Left lobe of liver (tissue), 2 donors: Measurements from ENCODE around the gene GTF2IRD1. TPM values are rescaled to one million over a fixed set of nuclear protein-coding genes. Genes with fewer than 3 reads are reported as not detected.

Experiments used
- ATAC-seq: fragments of 200-7000 bp; cut with Tn5 transposase; one replicate; pipeline ENCODE4 v1.9.1; 2020; ENCODE audit warnings: mild to moderate bottlenecking, moderate library complexity
- DNase-seq: peaks from one replicate; pipeline ENCODE4 v3.0.0-alpha.2; 2020; ENCODE audit warnings: low spot score
- total RNA-seq: library from RNA; stranded (reverse); gene quantifications from one replicate; pipeline ENCODE4 v1.2.1, GENCODE V29; 2021
- donor health status: DM: no; HTN: no; CAD: no; lungs with moderate emphysema.
- donor health status: DM: no; HTN: yes; CAD: no.

The GTF2IRD1 gene
- total RNA-seq, 1 donor from 2014 or later = 10.3 TPM

DNA sequence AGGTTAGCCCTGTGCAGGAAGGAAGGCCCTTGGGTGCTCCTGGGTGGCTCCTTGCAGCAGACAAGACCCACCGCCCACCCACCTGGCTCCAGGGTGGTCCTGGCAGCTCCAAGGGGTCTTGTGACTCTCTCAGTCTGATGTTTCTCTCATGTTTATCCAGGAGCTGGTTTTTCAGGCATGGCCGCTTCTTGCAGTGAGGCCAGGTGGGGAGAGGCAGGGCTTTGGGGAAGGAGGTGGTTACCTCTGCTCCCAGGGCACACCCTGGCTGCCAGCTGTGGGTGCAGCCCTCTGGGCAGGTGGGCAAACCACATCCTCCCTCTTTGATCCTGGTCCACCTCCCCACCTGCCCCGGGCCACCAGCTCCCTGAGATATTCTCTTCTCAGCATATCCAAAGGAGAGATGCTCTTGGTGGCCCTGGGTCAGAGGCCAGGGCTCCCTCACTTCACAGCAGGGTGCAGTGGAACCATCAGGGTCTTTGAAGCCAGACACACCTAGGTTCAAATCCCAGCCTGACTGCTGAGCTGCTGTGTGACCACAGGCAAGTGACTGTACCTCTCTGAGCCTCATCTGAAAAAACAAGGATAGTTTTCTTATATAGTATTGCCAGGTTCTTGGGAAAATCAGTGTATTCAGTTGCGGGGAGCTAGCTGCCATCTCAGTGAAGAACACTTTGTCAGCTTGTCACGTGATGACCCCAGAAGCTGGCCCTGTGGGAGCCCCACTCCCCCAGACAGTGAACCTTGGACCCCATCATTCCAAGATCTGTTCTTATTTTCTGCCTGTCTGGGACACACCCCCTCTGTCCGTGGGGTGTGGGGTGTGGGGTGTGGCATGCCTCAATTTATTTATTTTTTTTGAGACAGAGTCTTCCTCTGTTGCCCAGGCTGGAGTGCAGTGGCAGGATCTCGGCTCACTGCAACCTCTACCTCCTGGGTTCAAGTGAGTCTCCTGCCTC lies 11.5 kb downstream of the GTF2IRD1 start:
- DNase-seq = no peak
- no peak for ATAC-seq

GRCh38 chr7:74466196-74466813 lies 12.6 kb downstream of the GTF2IRD1 start:
- ATAC-seq (no peak), DNase-seq (no peak)

DNA sequence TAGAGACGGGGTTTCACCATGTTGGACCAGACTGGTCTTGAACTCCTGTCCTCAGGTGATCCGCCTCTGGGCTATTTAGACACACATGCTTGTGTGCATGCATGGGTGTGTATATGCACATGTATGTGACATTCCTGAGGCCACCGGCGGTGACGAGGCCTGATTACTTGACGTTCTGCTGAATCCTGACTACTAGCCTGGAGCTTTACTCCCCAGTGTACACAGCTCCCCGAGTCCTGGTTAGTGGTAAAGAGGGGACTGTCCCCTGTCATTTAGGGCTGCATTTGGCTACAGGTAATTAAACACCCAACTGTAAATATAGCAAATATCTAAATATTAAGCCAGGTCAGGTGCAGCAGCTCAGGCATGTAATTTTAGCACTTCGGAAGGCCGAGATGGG lies 14.2 kb downstream of the GTF2IRD1 start:
- no peak for DNase-seq
- ATAC-seq = no peak

DNA sequence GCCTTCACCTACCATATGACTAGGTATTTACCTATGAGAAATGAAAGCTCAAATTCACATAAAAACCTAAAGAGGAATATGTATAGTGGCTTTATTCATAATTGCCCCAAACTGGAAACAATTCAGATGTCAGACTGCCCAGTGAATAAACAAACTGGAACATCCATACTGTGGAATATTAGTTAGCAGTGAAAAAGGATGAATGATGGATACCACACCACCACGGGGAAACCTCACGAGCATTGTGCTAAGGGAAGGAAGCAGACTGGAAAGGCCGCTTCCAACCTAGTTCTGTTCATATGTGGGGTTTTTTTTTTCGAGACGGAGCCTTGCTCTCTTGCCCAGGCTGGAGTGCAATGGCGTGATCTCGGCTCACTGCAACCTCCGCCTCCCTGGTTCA lies 16.8 kb downstream of the GTF2IRD1 start:
- ATAC-seq (no peak), DNase-seq (no peak)

DNA sequence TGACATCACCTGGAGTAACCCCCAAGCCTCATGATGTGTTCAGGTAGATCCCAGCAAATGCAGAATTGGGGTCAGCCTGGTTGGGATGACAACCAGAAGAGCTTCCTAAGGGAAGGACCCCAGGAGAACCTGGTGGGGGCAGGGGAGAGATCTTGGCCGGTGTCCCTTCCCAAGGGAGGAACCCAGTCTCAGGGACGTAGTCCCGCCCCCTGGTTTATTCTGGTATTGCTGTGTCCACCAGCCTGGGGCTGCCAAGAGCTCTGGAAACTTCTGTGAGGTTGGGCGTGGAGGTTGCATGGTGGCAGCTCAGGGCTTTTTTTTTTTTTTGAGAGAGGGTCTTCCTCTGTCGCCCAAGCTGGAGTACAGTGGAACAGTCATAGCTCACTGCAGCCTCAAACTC lies 19.4 kb downstream of the GTF2IRD1 start:
- DNase-seq (no peak), ATAC-seq (no peak)

GRCh38 chr7:74474271-74474865 lies 20.7 kb downstream of the GTF2IRD1 start:
- ATAC-seq (no peak), DNase-seq (no peak)

DNA sequence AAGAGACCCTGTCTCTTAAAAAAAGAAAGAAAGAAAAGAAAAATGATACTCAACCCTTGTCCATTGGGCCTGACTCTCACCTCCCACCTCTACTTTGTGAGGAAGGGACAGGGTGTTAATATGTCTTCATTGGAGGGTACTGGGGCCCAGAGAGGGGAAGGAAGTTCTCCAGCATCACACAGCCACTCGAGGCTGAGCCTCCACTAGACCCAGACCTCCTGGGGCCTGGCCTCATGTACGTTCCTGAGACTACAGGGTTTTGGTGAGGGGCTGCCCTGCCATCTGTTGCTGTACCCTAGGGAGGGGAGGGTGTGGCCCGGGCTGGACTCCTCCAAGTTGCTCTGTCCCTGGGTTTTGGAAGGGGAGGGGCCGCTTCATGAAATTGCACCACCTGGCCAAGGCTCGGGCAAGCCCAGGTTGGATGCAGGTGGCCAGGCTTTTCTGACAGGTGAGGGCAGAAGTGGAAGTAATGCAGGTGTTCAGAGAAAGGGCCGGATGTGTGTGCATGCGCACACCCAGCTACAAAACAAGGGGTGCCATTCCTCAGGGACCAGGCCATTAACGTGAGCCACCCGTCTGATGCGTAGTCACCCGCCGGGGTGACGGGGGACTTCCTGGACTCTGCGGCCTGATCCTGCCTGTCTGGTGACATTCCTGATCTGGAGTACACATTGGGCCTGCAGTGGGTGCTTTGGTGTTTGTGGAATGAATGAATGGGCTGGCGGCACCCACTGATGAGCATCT lies 21.7 kb downstream of the GTF2IRD1 start:
- DNase-seq (no peak), ATAC-seq (no peak)

DNA sequence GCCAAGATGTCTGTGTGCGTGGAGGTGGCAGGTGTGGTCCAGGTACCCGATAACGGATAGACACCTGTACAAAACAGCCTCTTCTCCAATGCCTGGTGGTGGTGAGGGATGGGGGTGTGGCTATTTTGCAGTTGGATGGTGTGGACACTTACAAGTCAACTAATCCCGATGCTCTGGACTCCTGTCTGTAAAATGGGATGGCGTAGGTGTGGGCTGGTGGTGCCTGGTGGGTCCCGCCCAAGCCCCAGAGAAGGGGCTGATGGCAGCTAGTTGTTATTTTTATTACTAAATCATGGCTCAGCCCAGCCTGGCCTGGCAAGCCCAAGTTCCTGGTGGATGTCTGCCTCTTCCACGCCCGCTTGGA lies 22.3 kb downstream of the GTF2IRD1 start:
- DNase-seq = no peak
- ATAC-seq = no peak

- ATAC-seq (no peak), DNase-seq (no peak)
Measured at GRCh38 chr7:74476626-74477025, 22.9 kb downstream of the GTF2IRD1 start.

- DNase-seq (no peak), ATAC-seq (no peak)
Measured at GRCh38 chr7:74478671-74479065, 25.0 kb downstream of the GTF2IRD1 start.

GRCh38 chr7:74479066-74479781 lies 25.5 kb downstream of the GTF2IRD1 start:
- ATAC-seq (peak; percentile 7), DNase-seq (no peak)

GRCh38 chr7:74479961-74480829 lies 26.5 kb downstream of the GTF2IRD1 start:
- peak; percentile 41 for ATAC-seq
- peak; percentile 80 for DNase-seq

GRCh38 chr7:74480861-74481417 lies 27.2 kb downstream of the GTF2IRD1 start:
- ATAC-seq = peak; percentile 38
- peak; percentile 73 for DNase-seq

DNA sequence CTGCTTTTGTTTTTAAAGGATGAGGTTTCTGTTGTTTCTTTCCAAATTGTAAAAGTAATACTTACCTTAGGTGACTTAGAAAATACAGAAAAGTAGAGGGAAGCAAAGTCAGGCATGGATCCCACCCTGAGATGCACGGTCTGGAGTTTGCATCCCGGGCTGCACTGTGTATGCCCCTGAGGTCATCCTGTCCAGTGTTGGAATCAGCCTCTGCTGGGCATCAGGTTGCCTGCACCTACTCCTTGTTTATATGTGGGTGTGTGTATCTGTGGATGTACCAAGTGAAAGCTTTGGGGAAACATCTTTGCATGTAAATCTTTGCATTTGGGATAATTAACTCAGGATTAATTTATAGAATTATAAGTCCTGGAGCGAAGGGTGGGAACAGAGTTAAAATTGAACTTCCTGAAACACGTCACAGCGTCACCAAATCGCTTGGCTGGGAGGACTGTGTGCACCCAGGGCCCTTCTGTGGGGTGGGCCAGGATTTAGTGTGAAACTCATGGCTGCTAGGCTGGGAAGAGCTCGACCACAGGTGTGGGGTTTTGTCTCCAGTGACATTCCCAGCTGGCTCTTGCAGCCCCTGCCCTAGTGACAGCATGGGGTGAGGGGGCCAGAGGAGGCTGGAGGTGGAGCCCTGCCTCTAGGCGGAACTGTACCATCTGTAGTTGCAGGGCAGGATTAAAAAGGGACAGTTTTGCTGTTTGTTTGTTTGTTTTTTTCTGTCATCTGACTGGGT lies 27.9 kb downstream of the GTF2IRD1 start:
- no peak for DNase-seq
- peak; percentile 39 for ATAC-seq

GRCh38 chr7:74482197-74482467 lies 28.4 kb downstream of the GTF2IRD1 start:
- DNase-seq (no peak), ATAC-seq (no peak)

- DNase-seq (peak; percentile 67), ATAC-seq (peak; percentile 0)
Measured at GRCh38 chr7:74482629-74483401, 29.1 kb downstream of the GTF2IRD1 start.

DNA sequence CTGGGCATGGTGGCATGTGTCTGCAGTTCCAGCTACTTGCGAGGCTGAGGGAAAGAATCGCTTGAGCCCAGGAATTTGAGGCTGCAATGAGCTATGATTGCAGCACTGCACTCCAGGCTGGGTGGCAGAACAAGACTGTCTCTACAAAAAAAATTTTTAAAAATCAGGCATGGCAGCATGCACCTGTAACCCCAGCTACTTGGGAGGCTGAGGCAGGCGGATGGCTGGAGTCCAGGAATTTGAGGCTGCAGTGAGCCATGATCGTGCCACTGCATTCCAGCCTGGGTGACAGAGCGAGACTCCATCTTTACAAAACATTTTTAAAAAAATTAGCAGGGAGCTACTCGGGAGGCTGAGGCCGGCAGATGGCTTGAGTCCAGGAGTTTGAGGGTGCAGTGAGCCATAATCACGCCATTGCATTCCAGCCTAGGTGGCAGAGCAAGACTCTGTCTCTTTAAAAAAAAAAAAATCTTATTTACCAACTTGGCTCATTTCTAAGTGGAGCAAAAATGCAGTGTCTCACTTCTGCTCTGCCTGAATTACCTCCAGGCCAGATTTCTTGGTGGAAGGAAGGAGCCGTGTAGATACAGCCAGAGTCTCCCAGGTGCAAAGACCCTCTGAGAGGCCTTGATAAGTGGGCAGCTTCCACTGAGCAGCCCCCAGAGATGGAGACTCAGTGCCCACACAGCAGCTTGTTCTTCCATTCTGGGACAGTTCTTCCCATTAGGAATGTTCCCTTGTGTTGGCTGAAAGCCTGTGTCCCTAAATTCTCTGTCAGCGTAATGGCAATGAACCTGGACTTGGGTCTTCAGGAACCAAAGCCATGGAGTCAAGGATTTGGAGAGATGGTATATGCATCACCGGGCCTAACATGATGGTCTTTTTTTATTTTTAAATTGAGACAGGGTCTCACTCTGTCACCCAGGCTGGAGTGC lies 30.0 kb downstream of the GTF2IRD1 start:
- DNase-seq (peak; percentile 63), ATAC-seq (peak; percentile 33)
